ENCODE data around the gene RNF144A.

RNF144A gene

GRCh38 chr2:6951046-6951445 is 33.8 kb downstream of the RNF144A start:
- DNase-seq = no peak

- DNase-seq = no peak
Observed at GRCh38 chr2:6952101-6952500, 34.9 kb downstream of the RNF144A start.

GRCh38 chr2:6954586-6954985 is 37.4 kb downstream of the RNF144A start:
- DNase-seq = no peak

- no peak for DNase-seq
Observed at GRCh38 chr2:6955511-6956136, 38.4 kb downstream of the RNF144A start.

- DNase-seq = no peak
Observed at GRCh38 chr2:6956566-6956965, 39.4 kb downstream of the RNF144A start.

GRCh38 chr2:6957031-6957714 is 40.0 kb downstream of the RNF144A start:
- no peak for DNase-seq

- DNase-seq = no peak
Observed at GRCh38 chr2:6957910-6958615, 40.9 kb downstream of the RNF144A start.

- no peak for DNase-seq
Observed at GRCh38 chr2:6958616-6959235, 41.5 kb downstream of the RNF144A start.

GRCh38 chr2:6959751-6960150 is 42.5 kb downstream of the RNF144A start:
- no peak for DNase-seq

GRCh38 chr2:6960659-6961058 is 43.4 kb downstream of the RNF144A start:
- no peak for DNase-seq

- no peak for DNase-seq
Observed at GRCh38 chr2:6963727-6964126, 46.5 kb downstream of the RNF144A start.

GRCh38 chr2:6965071-6965795 is 48.0 kb downstream of the RNF144A start:
- no peak for DNase-seq

- no peak for DNase-seq
Observed at GRCh38 chr2:6966446-6966940, 49.3 kb downstream of the RNF144A start.

GRCh38 chr2:6967301-6967700 is 50.1 kb downstream of the RNF144A start:
- no peak for DNase-seq

- no peak for DNase-seq
Observed at GRCh38 chr2:6968319-6969100, 51.3 kb downstream of the RNF144A start.

- DNase-seq = no peak
Observed at GRCh38 chr2:6970551-6970950, 53.3 kb downstream of the RNF144A start.

- DNase-seq = no peak
Observed at GRCh38 chr2:6970976-6971480, 53.8 kb downstream of the RNF144A start.

- DNase-seq = no peak
Observed at GRCh38 chr2:6971502-6971901, 54.3 kb downstream of the RNF144A start.

- DNase-seq = no peak
Observed at GRCh38 chr2:6972067-6972710, 55.0 kb downstream of the RNF144A start.

GRCh38 chr2:6973895-6974545 is 56.8 kb downstream of the RNF144A start:
- DNase-seq = no peak

GRCh38 chr2:6975988-6976387 is 58.8 kb downstream of the RNF144A start:
- no peak for DNase-seq

Data from NCI-H1930 (cell line).